Femur (tissue), 1 donor: ENCODE data around the gene CYTH1.

ENCODE experiments used
- DNase-seq: peaks from one replicate; pipeline ENCODE4 v3.0.0-alpha.2; 2017

CYTH1 gene

DNA sequence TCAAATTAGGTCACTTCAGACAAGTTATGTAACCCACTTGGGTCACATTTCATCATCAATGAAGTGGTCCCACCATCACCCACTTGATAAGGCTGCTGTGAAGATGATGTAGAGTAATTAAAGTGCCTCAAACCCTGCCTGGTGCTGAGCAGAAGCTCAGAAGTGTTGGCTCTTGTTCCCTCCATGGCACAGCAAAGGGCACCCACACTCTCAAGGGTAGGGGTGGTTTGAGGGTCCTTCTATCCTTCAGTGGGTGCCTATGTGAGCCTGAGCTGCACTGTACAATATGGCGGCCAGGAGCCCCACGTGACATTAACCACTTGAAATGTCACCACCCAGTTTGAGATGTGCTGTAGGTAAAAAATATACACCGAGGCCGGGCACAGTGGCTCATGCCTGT lies 71.5 kb downstream of the CYTH1 start:
- DNase-seq = no peak

DNA sequence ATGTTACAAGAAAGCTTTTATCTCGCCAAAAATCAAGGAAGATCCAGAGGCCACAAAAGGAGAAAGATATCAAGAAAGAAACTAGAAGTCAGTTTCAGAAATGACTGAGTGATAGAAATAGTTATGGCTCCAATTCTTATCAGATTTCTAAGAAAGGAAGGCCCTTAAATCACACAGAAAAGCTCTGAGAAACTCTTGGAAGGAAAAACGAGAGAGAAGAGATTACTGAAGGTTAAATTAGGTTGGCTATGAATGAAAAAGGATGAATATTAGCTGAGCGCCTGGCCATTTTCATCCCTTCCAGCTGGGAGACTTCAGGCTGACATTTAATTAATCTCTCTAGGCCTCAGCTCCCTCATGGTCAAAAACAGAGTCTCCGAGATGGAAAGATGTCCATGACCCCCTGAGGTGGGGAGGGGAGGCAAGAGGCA lies 72.3 kb downstream of the CYTH1 start:
- no peak for DNase-seq

GRCh38 chr17:78709119-78709681 lies 72.9 kb downstream of the CYTH1 start:
- DNase-seq = no peak

DNA sequence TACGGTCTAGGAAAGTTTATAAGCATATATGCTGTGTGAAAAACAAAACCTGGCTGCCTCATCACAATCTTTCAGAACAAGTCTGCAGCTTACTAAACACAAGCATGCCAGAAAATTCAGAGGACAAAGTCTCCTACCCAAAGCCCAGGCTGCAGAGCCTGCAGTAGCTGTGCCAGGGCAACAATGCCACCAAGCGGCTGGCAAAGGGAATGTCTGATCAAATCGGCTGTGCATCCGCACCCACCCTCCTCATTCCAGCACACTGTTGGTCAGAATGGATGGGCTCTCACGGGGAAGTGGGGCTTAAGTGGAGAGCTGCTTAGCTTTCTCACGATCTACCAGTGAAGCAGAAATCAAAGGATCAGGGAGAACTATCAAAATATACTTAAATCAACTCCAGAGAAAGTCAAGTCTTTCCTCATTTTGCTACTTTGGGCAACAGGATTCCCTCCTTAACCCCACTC lies 73.5 kb downstream of the CYTH1 start:
- DNase-seq = peak; percentile 88

- no peak for DNase-seq
Observed at GRCh38 chr17:78707923-78708322, 74.2 kb downstream of the CYTH1 start.

DNA sequence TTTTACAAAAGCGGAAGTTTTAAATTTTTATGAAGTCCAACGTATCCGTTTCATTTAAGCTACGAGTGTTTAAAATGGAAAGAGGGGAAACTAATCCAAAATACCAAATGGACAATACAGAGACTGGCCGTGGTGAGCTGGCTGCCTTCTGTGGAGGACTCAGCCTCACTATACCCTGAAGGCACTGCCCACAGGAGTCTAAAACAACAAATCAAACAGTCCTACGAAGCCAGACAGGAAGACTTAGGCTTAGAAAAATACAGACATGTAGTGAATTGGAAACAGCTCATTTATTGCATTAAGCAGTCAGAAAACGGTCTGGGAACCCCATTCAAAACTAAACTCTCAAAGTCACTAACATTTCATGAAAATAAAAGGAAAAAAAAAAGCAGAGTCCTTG lies 75.1 kb downstream of the CYTH1 start:
- DNase-seq = no peak

GRCh38 chr17:78706271-78706915 lies 75.7 kb downstream of the CYTH1 start:
- DNase-seq = no peak

GRCh38 chr17:78705071-78705470 lies 77.0 kb downstream of the CYTH1 start:
- DNase-seq = no peak

GRCh38 chr17:78704594-78704993 lies 77.5 kb downstream of the CYTH1 start:
- no peak for DNase-seq

GRCh38 chr17:78697554-78698343 lies 84.3 kb downstream of the CYTH1 start:
- no peak for DNase-seq

DNA sequence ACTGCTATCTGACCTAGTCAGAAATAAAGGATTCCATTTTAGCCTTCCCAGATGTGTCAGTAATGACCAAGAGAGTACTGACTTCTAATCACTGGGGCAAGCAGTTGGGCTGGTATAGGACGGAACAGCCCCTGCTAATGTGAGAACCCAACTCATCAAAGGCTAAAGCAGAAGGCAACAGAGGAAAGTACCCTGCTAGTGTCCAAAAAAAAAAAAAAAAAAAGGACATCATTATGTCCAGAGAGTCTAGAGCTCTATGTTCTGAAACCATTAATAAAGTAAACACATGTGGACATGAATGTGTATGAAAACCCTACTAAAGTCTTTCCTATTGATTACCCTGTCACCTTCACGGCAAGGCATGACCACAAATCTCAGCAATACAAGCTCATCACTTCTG lies 85.0 kb downstream of the CYTH1 start:
- DNase-seq = no peak

- DNase-seq = no peak
Observed at GRCh38 chr17:78696016-78696982, 85.8 kb downstream of the CYTH1 start.

DNA sequence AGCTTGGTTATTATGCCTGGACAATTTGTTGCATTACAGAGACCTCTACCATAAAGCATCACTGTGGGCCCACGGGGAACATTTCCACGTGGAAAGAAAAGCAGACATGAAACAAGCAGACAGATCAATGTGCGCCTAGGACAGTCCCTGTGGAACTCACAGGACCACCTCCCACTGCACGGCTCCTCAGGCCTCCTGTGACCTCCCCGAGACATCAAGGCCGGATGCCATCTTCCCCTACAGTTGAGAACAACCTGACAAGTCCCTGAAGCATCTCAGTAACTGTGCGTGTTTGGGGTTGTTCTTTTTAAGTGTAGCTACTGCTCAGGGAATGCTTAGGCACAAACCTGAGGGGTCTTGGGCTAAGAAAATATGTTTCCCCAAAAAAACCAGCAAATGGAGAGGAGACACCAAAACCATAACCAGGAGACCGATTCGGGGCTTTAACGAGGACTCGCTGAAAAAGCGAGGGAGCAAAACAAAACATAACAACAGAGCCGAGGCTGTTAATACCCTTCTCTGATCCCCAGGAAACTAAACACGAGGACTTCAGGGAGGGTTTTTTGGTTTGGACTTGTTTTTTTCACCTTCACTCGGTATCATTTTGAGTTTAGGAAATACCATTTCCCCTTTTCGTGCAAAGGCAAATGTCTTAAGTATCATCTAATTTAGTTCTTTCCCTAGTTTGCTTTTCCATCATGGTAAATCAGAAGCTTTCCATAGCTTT lies 87.1 kb downstream of the CYTH1 start:
- no peak for DNase-seq

DNA sequence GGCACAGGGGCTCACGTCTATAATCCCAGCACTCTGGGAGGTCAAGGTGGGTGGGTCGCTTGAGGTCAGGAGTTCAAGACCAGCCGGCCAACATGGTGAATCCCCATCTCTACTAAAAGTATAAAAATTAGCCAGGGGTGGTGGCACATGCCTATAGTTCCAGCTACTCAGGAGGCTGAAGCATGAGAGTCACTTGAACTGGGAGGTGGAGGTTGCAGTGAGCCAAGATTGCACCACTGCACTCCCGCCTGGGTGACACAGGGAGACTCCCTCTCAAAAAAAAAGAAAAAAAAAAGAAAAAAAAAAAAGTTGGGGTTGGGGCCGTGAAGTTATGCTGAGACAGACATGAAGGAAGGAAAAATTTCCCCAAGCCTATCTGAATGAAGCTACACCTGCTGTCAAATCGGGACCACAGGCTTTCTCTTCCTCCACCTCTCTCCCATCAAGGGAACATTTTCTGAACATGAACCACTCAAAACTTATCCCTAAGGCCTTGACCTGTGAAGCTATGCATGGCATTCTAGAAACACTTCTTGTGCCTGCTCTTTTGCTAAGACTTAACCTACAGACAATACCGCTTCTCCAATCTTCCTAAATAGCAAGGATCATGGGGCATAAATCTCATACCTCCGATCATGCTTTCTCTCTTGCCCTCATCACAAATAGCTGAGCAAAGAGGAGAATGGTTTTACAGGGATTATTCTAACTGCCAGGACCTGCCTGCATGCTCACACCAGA lies 88.6 kb downstream of the CYTH1 start:
- DNase-seq = no peak

DNA sequence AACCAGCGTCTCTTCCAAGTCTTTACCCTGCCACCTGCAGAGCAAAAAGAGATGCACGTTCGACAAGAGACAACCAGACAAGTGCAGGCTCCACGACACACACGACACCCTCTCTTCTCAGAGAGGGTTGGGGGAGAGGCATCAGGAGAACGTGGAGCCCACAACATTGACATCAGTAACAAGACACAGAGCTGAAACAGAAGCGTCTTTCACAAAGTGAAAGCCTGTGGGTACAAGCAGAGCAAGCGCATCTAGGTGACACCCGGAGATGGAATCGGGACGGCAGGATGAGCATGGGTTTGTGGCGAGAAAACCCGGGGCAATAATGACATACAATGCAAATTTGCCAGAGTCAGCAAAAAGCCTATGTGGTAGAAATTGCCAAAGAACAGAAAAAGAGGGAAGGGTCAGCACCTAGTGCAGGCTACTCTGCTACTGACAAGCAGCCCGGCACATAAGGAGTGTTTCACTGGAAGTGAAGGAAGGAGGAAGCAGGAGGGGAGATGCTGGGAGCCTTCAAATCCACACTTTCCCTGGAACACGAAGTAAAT lies 89.5 kb downstream of the CYTH1 start:
- no peak for DNase-seq

DNA sequence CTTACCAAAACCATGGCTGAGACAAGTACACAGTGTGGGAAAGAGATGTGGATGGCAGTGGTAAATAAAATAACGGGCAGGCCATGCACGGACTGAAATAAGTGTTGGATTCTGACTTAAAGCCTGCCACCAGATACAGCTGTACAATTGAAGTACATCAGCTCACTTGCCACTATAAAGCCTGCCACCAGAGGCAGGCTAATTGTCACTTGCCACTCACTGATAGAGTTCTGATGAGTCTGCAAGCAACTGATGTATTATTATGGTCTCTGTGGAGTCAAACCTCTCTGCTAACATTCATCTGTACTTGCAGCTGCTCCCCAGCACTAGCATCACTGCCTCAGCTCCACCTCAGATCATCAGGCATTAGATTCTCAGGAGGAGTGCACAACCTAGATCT lies 93.0 kb downstream of the CYTH1 start:
- no peak for DNase-seq

GRCh38 chr17:78687944-78688343 lies 94.1 kb downstream of the CYTH1 start:
- DNase-seq = no peak

- DNase-seq = no peak
Observed at GRCh38 chr17:78687125-78687524, 94.9 kb downstream of the CYTH1 start.

DNA sequence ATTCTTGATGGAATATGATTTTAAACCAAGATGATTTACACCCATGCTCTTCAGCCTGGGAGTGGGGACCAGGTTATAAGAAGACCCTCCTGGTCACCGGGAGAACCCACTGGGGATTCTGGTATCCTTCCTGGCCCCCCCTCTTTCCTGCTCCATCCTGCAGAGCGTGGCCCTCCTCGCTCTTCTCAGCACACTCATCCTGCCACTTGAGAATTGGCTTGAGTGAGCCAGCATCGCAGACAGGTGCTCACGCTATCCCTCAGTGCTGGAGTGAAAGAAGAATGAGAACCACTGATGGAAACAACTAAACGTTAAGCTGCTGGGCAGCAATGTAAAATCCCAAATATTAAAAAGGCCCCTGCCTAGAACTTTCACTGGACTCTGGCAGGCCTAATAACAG lies 98.0 kb downstream of the CYTH1 start:
- DNase-seq = no peak

DNA sequence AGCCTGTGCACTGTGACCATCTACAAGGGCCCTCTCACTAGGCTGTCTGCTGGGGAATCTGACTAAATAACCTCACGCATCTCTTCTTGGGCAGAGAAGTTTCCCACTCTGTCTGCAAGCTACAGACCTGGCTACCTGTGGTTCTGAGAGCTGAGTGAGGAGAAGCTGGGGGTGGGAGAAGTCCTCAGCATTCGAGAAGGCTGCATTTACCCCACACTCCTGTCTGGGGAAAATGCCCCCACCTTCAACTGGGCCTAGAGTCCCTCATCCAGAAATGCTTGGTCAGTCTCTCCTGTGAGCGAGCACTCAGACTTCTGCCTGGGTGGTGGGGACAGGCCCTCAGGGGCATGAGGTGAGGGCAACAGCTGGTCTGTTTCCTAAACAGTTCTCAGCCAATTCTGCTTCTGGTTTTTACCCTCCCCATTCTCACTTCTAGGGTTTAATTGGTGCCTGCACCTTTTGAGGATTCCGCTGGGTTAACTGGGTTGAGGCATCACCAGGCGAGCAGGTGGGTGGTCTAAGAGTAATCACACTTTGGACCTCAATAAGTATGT lies 98.6 kb downstream of the CYTH1 start:
- no peak for DNase-seq

- DNase-seq = no peak
Observed at GRCh38 chr17:78682363-78682762, 99.7 kb downstream of the CYTH1 start.
